AG10803 (cell line): ENCODE results near the gene TRPV2.
A peak's percentile ranks its signal among the peaks of the same experiment; 100 is the strongest.

Source experiments
- DNase-seq: peaks from one replicate; pipeline ENCODE4 v3.0.0; 2010; ENCODE audit warnings: low read depth
- H3K4me3 ChIP-seq: 2 replicates; pipeline ENCODE4 v1.5.1; 2011; ENCODE audit warnings: mild to moderate bottlenecking, low read length, control low read depth
- TF ChIP-seq, protein P1 (sequence below): conservative IDR thresholded peaks from 2 replicates; pipeline ENCODE4 v1.5.1; 2011; ENCODE audit warnings: mild to moderate bottlenecking, low read length, control low read depth, inconsistent platforms

Gene TRPV2

GRCh38 chr17:16461606-16461866, 46.2 kb downstream of the TRPV2 start:
- TF ChIP-seq, protein P1, sequence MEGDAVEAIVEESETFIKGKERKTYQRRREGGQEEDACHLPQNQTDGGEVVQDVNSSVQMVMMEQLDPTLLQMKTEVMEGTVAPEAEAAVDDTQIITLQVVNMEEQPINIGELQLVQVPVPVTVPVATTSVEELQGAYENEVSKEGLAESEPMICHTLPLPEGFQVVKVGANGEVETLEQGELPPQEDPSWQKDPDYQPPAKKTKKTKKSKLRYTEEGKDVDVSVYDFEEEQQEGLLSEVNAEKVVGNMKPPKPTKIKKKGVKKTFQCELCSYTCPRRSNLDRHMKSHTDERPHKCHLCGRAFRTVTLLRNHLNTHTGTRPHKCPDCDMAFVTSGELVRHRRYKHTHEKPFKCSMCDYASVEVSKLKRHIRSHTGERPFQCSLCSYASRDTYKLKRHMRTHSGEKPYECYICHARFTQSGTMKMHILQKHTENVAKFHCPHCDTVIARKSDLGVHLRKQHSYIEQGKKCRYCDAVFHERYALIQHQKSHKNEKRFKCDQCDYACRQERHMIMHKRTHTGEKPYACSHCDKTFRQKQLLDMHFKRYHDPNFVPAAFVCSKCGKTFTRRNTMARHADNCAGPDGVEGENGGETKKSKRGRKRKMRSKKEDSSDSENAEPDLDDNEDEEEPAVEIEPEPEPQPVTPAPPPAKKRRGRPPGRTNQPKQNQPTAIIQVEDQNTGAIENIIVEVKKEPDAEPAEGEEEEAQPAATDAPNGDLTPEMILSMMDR = no peak
- H3K4me3 ChIP-seq = no peak overlapping the region
- DNase-seq = no peak

- TF ChIP-seq, protein P1 = no peak
- DNase-seq = no peak
- H3K4me3 ChIP-seq = no peak overlapping the region
Measured at GRCh38 chr17:16462070-16462864, 46.9 kb downstream of the TRPV2 start.

GRCh38 chr17:16463358-16464302, 48.3 kb downstream of the TRPV2 start:
- H3K4me3 ChIP-seq = no peak overlapping the region
- TF ChIP-seq, protein P1 = peak; percentile 50
- peak; percentile 81 for DNase-seq

DNA sequence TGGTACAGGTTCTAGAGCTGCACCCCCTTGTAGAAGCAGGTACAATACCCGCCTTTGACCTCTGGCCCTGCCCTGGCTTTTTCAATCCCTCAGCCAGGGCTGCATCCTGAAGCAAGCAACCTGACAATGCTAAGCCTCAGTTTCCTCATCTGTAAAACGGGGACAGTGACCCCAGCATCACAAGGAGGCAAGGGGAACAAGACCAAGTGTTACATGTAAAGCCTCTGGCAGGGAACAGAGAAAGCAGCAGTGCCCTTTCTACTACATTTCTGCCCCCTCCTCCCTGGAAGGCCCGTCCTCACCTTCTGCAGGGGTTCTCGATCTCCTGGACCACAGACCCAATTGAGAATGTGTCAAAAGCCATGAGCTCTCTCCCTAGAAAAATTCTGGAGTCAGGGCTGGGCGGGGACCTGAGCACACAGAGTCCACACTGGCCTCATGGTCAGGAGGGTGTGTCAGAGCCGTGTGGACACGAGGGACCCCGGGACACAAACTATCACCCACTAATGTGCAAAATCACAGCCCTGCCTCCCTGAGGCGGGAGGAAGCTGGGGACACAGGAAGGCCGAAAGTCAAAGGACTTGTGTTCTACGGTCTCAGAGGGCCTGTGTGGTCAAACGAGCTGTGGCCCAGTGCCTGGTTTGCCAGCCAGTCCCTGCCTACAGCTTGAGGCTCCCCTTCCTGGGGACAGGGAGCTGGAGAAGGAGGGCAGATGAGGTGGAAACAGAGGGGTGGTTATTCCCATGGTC, 49.1 kb downstream of the TRPV2 start:
- TF ChIP-seq, protein P1 = no peak
- H3K4me3 ChIP-seq = no peak overlapping the region
- DNase-seq = no peak

- TF ChIP-seq, protein P1 = no peak
- no peak overlapping the region for H3K4me3 ChIP-seq
- DNase-seq = no peak
Measured at GRCh38 chr17:16465052-16465312, 49.6 kb downstream of the TRPV2 start.

DNA sequence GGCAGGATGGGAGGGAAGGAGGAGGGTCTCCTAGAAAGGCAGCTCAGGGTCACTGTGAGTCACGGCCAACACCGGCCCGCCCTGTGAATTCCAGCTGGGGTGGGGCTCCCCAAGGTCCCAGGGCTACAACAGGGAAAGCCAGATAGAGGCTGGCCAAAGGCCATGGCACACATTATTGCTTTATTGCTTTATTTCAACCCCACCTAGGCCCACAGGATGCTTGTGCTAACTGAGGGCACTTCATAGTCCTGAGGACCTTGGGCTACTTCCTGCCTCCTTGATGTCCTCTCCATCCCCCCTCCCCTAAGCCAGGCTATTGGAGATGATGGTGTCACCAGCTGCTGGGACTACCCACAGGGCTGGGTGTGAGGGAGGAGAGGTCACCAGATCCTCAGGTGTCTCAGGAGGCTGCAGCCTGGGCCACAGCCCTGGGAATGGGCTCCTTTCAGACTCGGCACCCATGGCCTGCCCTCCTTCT, 50.5 kb downstream of the TRPV2 start:
- no peak for DNase-seq
- TF ChIP-seq, protein P1 = no peak
- H3K4me3 ChIP-seq = no peak overlapping the region
